Femur (tissue), 1 donor: ENCODE results near the gene ZNF497.
"Not testable (repeated sequence)": the region's sequence is repeated elsewhere in the genome, so short reads cannot be mapped to it uniquely, and the experiment has no call there.

ENCODE experiments used
- DNase-seq: peaks from one replicate; pipeline ENCODE4 v3.0.0-alpha.2; 2017

The ZNF497 gene

DNA sequence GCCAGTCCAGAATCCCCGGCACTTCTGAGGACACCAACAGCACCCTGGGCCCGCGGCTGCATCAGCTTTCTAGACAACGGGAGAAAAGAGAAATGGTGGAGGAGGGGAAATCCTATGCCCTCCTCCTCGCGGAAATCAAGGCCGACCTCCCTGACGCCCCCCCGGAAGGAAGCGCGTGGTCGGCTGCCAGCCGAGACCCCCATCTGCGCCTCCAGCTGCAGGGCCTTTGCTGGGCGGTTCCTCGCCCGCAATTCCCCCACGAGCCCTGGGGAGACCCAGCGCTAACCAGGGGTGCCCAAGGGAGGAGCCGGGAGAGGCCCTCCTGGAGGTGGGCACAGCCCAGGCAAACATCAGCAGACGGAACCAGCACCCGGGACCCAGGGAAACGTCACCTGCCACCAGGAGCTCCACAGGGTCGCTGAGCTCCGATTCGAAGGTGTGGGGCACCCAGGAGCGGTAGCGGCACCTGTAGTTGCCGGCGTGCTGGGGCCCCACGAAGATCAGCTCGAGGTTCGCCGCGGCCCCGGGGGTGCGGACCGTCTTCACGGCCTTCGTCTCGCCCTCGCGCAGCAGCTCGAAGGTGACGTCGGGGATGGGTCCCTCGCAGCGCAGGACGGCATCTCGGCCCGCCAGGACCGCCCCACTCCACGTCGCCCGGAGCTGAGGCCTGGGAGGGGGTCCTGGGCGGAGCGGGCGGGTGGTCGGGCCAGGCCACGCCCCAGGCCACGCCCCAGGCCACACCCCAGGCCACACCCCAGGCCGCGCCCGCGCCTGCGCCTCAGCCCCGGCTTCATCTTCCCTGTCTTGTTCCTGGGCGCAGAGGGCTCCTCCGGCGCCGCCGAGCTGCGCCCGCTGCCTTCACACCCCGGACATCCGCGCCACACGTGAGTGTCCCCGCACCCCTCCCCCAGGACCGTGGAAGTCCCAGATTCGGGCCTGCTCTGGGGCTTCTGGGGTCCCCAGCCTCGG is 15.3 kb downstream of the ZNF497 start:
- DNase-seq: peak; percentile 79

DNA sequence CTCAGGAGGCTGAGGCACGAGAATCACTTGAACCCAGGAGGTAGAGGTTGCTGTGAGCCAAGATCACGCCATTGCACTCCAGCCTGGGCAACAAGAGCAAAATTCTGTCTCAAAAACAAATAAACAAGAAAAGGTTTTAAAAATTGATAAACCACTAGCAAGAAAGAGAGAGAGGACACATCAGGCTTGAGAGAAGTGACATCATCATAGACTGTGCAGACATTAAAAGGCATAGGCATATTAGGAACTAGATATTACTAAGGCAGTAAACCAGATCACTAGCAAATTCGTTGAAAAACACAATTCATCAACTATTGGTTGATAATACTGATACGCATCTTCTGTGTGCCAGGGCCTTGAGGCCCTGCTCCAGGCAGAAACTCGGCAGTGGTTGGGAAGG is 17.0 kb downstream of the ZNF497 start:
- DNase-seq: no peak

GRCh38 chr19:58338825-58339558 is 23.6 kb downstream of the ZNF497 start:
- DNase-seq: no peak

- DNase-seq: no peak
Measured at GRCh38 chr19:58338336-58338735, 24.2 kb downstream of the ZNF497 start.

- DNase-seq: no peak
Measured at GRCh38 chr19:58336820-58337219, 25.7 kb downstream of the ZNF497 start.

GRCh38 chr19:58336216-58336615 is 26.3 kb downstream of the ZNF497 start:
- DNase-seq: no peak

DNA sequence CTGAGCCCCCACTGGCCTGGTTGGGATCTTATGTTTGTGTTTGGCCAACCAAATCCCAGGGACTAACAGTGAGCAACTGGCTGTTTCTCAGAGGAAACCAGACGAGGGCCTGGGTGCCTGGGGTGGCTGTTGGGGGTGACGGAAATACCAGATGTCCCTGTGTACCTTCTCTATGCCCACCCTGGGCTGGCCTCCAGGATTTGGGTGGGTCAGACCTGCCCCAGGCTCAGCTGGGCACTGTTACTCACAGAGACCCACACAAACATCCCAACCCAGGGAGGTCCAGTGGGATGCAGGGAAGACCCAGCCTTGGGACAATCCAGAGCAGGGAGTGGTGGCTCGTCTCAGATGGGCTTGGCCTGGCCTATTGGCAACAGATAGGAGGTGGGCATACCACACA is 26.9 kb downstream of the ZNF497 start:
- no peak for DNase-seq

- DNase-seq: no peak
Measured at GRCh38 chr19:58334691-58335249, 27.8 kb downstream of the ZNF497 start.

DNA sequence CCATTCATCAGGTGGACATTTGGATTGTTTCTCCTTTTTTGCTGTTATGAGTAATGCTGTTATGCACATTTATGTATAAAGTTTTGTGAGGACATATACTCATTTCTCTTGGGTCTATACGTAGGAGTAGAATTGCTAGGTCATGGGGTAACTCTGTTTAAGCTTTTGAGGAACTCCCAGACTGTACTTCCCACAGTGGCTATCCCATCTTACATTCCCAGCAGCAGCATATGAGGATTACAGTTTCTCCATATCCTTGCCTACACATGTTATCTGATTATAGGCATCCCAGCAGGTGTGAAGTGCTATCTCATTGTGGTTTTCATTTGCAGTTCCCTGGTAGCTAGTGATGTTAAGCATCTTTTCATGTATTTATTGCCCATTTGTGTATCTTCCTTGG is 29.9 kb downstream of the ZNF497 start:
- DNase-seq: no peak

GRCh38 chr19:58330458-58330857 is 32.1 kb downstream of the ZNF497 start:
- DNase-seq: no peak

GRCh38 chr19:58328999-58329398 is 33.6 kb downstream of the ZNF497 start:
- DNase-seq: no peak

GRCh38 chr19:58326914-58327726 is 35.4 kb downstream of the ZNF497 start, which contains the start of gene ZSCAN22:
ZSCAN22 (plus strand) TSS chr19:58326994; CDS start chr19:58334803, 7,809 bp downstream.
- peak; percentile 97 for DNase-seq

- DNase-seq: no peak
Measured at GRCh38 chr19:58326501-58326913, 36.0 kb downstream of the ZNF497 start.

DNA sequence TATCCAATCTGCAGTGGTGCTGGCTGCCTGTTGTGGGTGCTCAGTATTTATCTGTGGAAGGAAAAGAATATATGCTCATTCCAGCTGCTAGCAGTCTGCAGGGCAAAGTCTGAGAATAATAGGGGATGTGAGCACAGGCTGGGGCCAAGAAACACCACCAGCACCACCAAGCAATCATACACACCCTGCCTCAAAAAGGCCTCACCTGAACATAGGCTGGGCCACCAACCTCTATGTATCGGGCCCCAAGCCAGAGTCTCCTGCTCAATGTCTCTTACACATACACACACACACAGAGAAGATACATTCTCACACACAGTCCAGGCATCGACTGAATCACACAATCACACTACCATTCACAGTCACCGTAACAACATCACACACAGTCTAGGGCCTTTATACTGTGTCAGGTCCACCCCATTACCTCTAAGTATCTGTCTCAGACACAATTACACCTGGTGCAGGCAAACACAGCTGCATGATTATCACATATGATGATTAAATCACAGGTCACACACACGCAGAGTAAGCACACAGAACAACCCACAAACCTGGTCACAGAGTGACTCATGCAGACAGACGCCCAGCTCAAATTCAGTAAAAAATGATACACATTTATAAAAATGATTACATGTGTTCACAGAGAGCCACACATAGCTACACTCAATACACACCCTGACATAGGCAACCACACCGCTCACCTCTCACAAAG is 37.1 kb downstream of the ZNF497 start:
- no peak for DNase-seq

GRCh38 chr19:58319241-58319640 is 43.3 kb downstream of the ZNF497 start:
- DNase-seq: no peak

DNA sequence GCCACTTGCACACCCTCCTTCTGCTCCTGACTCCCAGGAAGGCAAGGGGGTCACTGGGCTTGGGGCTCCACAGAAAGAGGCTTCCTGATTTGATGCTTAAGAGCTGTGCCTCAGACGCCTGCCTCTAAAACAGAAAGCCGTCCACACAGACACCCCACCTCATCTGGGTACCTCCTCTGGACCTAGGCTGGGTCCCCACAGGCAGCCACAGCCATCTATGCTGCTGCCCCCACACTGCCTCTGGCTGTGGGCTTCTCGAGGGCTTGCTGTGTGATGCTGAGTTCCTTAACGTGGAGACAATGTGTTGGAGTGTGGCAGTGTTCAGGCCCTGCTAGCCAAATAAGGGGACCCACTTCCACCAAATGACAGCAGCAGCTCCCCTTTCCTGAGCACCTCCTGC is 44.3 kb downstream of the ZNF497 start:
- DNase-seq: no peak

DNA sequence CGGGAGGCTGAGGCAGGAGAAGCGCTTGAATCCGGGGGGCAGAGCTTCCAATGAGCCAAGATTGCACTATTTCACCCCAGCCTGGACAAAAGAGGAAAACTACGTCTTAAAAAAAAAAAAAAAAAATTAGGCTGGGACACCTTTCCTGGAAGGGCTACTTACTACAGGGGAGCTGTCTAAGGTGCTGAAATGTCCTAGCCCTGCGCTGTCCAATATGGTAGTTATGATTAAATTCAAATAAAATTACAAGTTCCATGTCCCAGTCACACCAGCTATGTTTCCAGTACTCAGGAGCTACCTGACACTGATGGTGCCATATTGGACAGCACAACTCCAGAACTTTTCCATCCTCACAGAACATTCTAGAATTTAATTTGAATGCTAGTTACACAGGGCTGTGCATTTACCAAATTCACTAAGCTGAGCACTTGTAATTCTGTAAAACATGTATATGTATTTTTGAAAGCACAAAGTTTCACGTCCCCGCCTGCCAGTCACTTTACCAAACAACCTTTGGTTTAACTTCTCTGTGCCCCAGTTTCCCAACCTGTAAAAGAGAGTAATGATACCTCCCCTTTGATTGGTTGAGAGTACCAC is 45.0 kb downstream of the ZNF497 start:
- no peak for DNase-seq

DNA sequence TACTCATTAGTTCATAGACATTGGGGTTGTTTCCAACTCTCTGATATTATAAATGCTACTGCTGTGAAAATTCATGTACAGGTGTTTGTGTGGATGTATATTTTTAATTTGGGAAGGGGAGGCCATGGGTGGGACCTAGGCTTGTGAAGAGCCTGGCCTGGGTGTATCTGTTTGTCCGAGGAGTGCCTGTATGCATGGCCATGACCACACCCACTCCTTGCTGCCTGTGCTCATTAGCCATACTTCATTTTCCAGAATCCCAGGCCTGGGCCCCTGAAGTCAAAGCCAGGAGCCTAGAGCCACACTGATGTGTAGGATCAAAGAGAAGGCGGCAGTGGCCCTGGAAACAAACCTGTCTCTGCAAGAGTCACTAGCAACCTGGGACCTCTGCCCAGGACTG is 47.0 kb downstream of the ZNF497 start:
- DNase-seq: no peak

DNA sequence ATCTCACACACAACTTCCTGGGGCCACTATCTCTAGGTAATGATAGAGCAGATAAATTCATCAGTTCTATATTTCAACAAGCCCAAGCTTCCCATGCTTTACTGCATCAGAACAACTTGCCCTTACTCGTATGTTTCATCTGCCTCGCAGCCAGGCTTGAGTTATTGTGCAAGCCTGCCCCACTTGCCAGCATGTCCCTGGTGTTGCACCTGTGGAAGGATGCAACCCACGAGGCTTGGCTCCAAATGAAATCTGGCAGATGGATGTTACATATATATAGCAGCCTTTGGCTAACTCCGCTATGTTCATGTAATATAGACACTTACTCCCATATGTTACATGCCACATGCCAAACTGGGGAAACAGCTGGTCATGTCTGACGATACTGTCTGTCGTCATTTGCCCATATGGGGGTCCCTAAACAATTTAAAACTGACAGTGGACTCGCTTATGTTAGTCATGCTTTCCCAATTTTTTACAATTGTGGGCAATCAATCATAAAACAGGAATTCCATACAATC is 51.1 kb downstream of the ZNF497 start:
- no peak for DNase-seq

GRCh38 chr19:58310685-58311084 is 51.9 kb downstream of the ZNF497 start:
- DNase-seq: not testable (repeated sequence)

DNA sequence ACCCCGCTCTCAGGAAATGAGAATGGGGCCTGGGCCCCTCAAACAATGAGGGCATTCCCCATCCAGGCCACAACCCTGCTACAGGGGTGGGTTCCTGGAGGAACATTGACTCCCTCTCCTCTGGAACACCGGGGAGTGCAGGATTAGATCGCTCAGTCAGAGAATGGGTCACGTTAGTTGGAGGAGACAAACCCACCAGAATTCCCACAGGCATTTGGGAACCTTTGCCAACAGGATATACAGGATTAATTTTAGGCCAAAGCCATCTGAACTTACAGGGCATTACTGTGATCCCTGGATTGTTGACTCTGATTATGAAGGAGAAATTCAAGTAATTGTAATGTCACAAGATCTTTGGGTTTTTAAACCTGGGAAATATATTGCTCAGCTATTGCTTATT is 54.8 kb downstream of the ZNF497 start:
- DNase-seq: no peak
